HG03196 (cell line): ENCODE results near the gene RABL3.
"Not testable (repeated sequence)": the region's sequence is repeated elsewhere in the genome, so short reads cannot be mapped to it uniquely, and the experiment has no call there.

Source experiments
- ATAC-seq: cut with Tn5 transposase; IDR thresholded peaks from one replicate; pipeline ENCODE4 v1.9.1; 2021; ENCODE audit not compliant: unreplicated experiment

The RABL3 gene

DNA sequence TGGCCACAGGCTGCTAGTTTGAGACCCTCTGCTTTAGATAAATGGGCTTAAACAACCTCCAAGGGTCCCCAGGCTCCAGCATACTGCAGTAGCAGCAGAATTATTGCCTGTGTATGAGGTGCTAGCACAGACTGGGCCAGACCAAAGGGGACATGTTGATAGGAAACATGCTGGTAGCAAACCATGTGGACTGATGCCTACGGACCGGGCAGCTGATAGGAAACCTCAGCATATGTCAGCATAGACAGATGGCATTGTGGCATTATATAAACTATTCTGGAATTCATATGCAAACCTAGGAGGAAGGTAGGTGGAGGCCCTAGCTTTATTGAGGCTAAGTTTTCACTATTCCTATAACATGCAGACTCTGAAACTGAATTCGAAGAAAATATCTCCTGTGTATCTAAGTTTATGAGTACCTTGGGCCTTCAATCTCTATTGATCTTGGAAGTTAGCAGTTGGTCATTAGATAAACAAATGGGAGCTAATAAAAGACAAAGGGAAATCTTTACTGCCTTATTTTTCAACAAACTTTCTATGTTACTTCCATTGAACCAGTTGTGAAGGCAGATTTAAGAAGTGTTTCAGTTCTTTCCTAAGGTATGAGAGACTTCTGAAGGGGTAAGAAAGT is 58.5 kb downstream of the RABL3 start:
- no peak for ATAC-seq

DNA sequence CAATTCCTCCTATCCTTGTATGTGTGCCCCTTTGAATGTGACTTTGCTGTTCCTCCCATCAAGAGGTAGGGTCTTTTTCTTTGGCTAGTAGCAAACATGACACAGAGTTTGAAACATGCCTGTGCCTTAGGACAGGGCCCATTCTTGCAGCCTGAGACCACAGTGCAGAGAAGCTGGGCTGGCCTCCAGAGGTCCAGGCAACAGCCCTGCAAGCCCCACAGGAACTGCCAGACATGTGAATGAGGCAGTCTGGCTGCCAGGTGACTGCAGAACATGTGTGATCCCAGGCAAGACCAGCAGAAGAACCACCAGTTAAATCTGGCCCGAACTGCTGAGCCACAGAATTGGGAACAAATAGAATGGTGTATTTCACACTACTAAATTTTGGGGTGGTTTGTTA is 59.1 kb downstream of the RABL3 start:
- ATAC-seq, result no peak

DNA sequence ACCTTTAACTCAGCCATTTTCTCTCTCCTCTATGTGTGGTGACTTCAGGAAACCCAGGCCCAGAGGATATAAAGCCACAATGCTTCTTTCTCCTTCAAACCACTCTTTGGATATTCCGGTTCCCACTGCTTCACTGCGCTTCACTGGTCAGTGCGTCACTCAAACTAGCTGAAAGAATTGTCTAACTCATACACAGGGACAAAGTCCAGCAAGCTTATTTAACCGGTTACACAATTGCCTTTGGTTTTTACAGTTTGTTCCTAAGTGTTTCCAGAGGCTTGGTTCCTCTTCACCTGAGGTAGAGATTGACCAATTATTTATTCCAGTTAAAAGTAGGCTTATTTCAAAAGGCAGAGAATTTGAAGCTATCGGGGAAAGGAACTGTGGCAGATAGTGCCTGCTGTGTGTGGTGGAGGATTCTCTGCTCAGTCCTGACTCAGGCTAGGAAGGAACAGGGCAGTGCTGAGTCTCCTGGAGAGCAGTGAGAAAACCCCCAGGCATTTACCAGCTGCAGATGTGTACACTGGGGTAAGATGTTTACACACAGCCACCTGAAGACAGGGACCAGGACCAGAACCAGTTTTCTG is 60.1 kb downstream of the RABL3 start, which contains the start of gene HGD:
Gene HGD (minus strand): TSS at position 145 of the 587 bp plus-strand sequence. CDS start 128 bp downstream, at position 17.
- ATAC-seq, result no peak

DNA sequence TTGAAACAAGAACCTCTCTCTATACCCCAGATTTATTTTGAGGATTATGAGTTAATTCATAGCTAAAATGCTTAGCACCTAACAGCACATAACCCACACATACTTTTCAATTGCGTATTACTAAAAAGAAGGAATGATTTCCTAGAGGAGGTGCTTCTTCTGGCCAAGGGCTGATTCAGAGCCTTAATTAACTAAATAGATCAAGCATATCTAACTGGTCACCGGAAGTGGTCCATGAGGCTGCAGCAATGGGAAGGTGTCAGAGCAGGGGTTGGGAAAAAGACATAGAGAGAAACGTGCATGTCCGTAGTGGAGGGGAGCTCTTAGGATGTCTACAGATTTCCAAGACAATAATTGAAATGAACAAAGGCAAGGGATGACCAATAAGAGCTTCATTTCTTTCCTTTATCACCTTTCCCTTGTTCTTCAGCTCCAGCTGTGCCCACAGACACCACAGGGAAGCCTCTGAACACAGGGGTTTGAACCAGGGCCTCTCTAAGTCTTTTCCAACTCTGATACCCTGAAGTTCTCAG is 60.7 kb downstream of the RABL3 start:
- ATAC-seq, result no peak

DNA sequence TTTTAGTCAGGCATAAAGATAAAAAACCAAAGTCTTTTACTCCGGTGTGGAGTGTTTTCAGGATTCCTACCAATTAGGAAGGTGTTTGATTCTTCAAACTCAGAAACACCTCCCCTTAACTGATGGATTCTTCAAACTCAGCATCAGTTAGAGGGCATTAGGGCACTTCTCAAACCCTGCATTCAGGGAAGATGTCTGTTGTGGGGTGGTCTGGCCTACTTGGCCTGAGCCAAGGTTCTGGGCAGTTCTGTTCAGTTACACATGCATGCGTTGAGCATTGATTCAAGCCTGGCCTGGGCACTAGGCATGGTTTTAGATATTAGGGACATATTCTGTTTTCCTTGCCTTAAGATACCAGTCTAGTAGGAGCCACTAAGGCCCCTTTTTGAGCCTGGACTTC is 61.3 kb downstream of the RABL3 start:
- ATAC-seq, result no peak

DNA sequence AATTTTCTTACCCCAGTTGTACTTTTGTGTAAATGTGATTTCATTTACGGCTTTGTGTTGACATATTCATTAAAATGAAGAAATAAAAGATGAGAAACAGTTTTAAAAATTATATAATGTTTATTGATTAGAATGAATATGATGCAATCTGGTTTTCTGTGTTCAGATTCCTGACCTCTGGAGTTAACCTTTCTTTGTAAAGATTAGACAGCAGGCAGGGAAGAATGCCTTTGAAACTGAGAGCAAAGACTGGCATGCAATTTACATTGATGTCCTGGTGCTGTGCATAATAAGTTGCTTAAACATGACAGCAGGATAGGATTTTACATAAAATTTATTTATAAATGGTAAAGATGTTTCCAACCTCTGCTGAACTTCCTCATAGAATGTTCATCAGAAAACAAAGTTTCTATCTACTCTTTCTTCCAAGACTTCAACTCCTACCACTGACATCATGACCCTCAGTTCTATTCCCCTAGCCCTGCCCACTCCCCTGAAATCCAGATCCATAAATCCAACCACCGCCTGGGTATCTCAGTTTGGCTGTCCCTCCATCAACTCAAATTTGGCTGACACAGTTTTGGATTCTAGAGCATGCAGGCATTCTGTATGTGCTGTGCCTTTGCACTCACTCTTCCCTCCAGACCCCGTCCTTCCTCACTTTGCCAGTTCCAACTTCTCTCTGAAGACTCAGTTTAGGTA is 62.0 kb downstream of the RABL3 start:
- no peak for ATAC-seq

DNA sequence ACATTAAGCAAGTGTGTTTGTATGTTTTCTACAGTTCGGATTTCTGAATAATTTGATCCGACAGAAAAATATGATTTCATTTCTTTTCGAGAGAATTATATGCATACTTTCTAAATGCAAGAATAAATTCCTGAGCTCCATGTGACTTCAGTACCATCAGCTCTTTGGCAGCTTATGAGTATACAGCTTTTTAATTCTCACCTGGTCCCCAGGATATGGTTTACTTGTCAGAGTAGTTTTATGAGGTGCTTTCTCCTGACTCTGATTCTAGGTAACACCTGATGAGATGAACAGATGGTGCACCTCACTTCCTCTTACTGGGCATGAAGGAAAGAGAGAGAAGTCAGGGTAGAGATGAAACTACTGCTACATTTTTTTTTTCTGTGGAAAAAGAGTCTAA is 63.3 kb downstream of the RABL3 start:
- ATAC-seq, result no peak

DNA sequence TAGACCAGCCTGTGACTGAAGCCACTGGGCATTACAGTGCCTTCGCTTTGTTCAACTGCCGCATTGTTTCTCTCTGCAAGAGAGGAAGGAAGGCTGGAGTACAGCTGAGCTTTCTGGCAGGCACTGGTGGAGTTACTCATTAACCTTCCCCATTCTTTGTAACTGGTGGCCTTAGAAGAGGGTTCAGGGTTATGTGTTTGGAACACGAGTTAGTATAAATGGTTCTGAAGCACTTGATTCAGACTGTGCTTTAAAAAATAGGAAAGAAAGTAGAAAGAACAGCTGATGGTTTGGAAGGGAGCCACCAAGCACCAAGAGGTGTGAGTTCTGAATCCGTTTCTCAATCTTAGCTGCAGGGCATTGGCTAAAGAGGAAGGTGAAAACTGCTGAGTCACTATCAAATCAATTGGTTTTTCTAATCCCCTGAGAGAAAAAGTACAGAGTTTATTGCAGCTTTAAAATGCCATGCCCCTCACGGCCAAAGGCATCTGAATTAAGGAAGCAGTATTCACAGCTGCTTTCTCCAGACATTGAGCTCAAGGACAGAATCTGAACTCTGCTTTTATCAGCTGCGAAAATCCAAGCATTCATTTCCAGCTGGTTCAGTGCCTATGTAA is 63.9 kb downstream of the RABL3 start:
- peak; percentile 95 for ATAC-seq

DNA sequence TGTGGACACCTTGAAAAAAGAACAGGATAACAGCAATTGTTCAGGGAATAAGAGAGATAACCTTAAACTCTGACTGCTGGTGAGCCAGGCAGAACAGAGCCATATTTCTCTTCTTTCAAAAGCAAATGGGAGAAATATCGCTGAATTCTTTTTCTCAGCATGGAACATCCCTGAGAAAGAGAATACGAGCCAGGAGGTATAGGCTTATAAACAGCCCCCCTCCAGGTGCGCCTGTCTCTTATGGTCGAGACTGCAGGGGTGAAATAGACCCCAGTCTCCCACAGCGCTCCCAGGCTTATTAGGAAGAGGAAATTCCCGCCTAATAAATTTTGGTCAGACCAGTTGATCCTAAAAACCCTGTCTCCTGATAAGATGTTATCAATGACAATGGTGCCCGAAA is 65.1 kb downstream of the RABL3 start:
- ATAC-seq, result not testable (repeated sequence)

DNA sequence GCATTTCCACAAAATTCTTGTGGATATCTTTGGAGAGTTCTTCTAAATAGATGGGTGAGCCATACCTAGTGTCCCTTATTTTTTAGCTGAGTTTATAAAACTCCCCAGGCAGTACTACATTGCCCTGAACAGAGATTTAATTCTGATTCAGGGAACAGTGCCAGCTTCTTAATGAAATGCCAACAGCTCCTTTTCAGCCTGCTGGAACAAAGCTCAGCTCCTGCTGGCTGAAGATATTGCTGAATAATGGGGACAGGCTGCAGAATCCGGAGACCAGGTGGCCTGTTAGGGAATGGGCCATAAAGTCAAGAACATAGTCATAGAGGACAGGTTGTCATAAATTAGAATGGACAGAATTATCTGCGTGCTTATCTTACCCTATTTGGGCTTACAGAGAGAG is 69.2 kb downstream of the RABL3 start:
- ATAC-seq, result no peak

DNA sequence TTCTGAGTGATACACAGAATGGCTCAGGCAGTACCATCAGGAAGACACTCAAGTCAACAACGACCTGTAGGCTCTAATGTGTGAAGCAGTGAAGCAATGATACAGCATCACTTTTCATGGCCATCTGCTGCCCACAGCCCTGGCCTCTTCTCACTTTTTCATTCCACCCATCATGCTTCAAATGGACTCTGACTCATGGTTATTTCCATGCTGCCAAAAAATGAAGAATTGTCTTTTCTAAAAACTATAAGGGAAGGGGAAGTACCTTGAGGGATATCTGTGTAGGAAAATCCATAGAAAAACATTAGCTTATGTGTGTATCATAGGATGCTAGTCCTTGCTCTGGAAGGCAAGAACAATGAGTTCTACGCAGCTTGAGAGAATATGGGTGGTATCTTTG is 71.7 kb downstream of the RABL3 start:
- ATAC-seq, result no peak

DNA sequence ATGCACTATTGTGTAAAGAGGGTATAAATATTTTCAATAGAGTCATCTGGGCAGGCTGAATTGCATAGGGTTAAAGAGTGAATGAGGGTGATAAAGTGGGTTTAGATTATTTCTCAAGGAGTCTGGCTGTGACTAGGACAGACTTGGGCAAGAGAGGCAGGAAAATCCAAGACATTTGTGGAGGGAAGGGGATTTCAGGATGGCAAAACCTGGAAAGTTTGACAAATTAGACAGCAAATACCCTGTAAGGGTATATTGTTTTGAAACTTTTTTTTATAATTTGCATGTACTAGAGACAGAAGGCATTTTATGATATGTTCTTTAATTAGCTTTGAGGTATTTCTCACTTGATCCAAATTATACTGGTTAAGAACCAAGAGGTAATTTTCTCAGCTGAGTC is 77.4 kb downstream of the RABL3 start:
- no peak for ATAC-seq

DNA sequence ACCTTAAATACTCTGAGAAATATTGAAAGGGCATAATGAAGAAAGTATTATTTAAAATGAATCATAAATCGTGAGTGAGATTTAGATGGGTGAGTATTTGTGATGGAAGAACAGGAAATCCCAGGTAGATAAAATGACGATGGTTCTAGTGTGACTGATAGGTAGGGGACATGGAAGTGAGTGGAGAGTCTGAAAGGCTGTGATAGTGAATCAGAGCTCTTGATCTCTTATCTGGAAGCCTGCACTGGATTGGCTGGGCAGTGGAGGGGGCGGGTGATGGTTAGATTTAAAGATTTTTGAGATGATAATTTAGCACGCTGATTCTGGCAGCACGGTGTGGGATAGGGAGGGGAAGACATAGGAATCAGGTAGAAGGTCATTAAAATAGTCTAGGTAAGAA is 80.4 kb downstream of the RABL3 start:
- no peak for ATAC-seq

DNA sequence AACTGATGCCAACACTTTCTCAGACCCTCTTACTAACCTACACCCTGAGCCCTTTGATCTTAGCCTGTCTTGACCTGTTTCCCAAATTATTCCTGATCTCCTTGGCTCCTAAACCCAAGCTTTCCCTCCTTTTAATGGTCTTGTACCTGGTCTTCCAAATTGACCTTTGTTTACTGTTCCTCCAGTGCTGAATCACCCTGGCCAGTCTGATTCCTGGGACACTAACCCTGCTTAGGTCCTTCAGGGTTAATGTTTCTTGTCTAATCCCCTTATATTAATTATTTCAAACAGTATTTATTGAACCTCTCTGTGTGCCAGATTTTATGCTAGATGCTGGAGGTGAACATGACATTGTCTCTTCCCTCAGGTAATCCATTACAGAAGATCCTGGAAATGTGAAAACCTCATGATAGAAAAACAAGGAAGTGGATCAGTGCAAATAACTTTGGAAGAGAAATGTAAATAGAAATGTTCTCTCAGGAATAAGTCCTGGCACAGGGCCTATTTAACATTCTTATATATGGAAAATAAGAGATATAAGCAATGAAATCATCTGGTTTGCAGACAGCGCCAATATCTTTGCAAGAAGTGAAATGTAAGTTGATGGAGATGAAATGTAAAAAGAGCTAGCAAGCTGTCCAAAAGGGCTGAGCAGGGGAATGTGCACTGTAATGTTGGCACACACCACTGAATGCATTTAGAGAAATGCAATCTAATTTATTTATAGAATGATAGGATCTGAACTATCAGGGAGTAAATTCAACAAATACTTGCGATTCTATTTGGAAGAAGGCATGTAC is 81.0 kb downstream of the RABL3 start:
- ATAC-seq, result no peak

DNA sequence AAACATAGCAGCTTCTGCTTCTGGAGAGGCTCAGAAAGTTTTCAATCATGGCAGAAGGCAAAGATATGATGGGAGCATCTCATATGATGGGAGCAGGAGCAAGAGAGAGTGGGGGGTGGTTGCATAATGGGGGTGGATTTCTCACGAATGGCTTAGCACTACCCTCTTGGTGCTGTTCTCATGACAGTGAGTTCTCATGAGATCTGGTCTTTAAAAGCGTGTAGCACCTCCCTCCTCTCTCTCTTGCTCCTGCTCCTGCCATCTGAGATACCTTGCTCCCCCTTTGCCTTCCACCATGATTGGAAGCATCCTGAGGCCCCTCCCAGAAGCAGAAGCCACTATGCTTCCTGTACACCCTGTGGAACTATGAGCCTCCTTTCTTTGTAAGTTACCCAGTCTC is 82.5 kb downstream of the RABL3 start:
- ATAC-seq, result no peak

DNA sequence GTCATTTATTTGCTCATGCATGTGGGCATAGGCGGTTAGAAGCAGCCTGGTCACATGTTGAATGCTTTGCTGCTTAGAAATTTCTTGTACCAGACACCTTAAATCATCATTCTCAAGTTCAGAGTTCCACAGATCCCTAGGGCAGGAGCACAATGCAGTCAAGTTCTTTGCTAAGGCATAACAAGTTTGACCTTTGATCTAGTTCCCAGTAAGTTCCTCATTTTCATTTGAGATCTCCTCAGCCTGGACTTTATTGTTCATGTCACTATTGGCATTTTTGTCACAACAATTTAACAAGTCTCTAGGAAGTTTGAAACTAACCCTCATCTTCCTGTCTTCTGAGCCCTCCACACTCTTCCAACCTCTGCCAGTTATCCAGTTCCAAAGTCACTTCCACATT is 83.0 kb downstream of the RABL3 start:
- ATAC-seq, result no peak

DNA sequence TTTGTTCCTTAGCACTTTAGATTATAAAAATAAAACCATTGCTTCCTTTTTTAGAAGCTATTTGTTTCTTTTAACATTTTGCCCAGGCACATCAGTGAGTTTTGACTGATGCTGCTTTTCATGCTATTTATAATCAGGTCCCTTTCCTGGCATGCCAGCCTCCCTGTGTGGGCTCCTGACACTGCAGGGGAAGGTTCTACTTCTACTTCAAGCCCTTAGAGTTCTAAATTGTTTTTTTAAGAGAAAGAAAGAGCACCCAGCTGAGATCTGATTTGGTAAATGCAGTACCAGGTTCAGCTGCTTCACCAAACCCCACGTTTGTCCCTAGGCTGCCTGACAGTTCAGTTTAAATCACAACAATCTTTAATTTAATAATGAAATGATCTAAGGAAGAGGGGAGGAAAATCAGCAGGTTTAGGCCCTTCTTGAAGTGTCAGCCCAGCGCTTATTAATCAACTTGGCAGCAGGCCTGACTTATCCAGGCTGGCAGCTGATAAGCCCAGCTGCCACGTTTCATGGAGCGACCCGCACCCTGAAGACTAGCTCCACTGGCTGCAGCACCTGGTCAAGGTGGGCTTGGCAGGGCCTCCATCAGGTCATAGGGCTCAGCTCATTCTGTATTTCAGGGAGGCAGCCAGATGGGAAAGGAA is 89.3 kb downstream of the RABL3 start:
- ATAC-seq, result no peak

DNA sequence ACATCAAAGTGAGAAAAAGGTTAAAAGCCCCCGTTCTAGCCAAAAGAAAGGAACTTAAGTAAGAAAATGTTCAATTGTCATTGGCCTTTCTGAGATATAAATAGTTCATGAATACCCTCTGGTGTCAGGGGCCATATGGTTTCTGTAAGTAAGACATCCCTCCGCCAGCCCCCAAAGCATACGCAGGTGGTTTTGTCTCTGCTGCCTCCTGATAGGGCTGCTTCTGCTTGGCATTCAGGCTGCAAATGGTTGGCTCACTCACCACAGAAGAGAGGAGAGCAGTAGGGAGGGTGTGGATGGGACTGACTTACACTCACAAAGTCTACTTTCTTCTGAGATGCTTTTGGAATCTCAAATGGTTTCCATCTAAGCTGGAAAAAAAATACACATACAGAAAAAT is 90.0 kb downstream of the RABL3 start:
- no peak for ATAC-seq

DNA sequence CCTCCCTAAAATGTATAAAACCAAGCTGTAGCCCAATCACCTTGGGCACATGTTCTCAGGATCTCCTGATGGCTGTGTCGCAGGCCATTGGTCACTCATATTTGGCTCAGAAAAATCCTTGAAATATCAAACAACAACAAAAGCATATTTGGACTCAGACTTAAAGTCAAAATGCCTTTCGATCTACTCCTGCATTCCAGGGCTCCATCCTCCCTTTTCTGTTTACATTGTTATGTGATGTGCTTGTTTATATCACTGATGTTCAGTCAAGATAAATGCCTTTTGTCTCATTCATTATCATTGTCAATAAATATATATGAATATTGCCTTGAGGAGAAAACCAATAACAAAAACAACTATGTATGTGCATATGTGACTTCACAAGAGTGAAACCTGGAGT is 92.0 kb downstream of the RABL3 start:
- ATAC-seq, result no peak

DNA sequence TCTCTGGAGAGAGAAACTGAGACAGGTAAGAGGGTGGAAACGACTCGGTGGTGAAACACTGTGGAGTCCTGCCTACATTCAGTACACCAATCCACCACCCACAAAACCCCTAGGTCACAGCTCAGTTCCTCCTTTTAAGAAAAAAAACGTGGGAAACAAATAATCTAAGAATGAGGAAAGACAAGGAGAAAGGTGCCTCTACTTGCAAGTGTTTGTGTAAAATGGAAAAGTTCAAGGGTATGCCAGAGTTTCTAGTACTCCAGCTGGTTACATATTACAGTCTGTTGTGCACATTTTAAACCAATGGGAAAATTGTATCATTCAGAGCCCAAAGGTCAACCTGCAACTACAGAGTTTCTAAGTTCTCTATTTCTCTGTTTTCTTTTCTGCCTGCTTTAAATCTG is 92.5 kb downstream of the RABL3 start:
- ATAC-seq, result no peak

DNA sequence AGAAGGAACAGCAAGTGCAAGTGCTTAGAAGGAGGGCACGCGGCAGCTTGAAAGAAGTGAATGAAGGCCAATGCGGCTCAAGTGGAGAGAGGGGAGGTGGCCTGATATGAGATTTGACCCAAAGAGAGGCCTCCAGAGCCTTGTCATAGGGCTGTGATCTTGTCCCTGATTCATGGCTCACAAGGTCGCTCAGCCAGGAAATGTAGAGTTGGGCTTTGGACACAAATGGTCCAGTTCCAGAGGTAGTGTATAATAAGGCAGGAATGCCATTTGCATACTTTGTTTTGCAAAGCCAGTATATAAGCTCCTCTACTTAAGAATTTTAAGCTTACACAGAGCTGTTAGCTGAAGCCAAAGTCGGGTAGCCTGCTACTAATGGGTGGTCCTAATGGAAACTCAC is 94.0 kb downstream of the RABL3 start:
- ATAC-seq, result no peak
